Neural crest cell (in vitro differentiated cells): ENCODE results near the gene PLB1. TPM values are rescaled to one million over a fixed set of nuclear protein-coding genes. Genes with fewer than 3 reads are reported as not detected.

Experiments used
- DNase-seq: peaks from one replicate; pipeline ENCODE4 v3.0.0; 2021; ENCODE audit warnings: low read depth, mixed read lengths, low spot score
- H3K27ac Mint-ChIP-seq: one replicate; pipeline ENCODE4 v1.8.0; 2021; ENCODE audit warnings: mild to moderate bottlenecking, mixed read lengths; ENCODE audit not compliant: unreplicated experiment
- H3K27me3 Mint-ChIP-seq: 2 replicates; pipeline ENCODE4 v1.8.0; 2021; ENCODE audit warnings: low read depth, mild to moderate bottlenecking, mixed read lengths
- H3K36me3 Mint-ChIP-seq: 2 replicates; pipeline ENCODE4 v1.8.0; 2021; ENCODE audit warnings: low read depth, mild to moderate bottlenecking, mixed read lengths
- H3K4me1 Mint-ChIP-seq: 2 replicates; pipeline ENCODE4 v1.8.0; 2021; ENCODE audit warnings: mixed read lengths
- H3K4me3 Mint-ChIP-seq: one replicate; pipeline ENCODE4 v1.8.0; 2021; ENCODE audit warnings: mild to moderate bottlenecking, mixed read lengths
- H3K9me3 Mint-ChIP-seq: 2 replicates; pipeline ENCODE4 v1.8.0; 2021; ENCODE audit warnings: mixed read lengths
- total RNA-seq: library from RNA; stranded (reverse); gene quantifications from 2 replicates; pipeline ENCODE4 v1.2.1, GENCODE V29; 2021
- TF ChIP-seq, protein P1 (sequence below): fragments of 200-600 bp; sonication (generic); conservative IDR thresholded peaks from 2 replicates; pipeline ENCODE4 v1.5.0; 2021; ENCODE audit warnings: antibody characterized with exemption, mild to moderate bottlenecking

Gene PLB1
- total RNA-seq, 1 donor from 2014 or later = 0.16 TPM

DNA sequence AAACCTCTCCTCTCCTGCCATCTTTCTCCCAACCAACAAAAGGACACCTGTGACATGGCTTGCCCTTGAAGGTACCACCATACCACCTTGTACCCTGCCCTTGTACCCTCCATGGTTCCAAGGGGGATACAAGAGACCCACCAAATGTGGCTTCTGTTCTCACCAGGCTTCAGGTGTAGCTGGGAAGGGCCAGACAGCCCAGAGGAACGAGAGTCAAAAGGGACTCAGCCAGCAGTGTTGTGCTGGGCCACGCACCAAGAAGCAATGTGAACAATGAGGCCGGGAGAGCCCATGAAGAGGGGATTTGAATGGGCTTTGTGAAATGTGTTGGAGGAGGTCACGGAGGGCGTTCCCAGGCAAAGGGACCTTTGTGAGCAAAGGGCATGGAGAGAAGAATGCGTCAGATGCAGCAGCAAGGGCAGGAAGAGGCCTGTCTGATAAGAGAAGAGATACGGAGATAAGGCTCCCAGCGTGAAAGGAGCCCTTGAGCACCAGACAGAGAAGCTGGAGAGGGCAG lies 48.6 kb downstream of the PLB1 start:
- H3K27ac Mint-ChIP-seq = no peak overlapping the region
- TF ChIP-seq, protein P1, sequence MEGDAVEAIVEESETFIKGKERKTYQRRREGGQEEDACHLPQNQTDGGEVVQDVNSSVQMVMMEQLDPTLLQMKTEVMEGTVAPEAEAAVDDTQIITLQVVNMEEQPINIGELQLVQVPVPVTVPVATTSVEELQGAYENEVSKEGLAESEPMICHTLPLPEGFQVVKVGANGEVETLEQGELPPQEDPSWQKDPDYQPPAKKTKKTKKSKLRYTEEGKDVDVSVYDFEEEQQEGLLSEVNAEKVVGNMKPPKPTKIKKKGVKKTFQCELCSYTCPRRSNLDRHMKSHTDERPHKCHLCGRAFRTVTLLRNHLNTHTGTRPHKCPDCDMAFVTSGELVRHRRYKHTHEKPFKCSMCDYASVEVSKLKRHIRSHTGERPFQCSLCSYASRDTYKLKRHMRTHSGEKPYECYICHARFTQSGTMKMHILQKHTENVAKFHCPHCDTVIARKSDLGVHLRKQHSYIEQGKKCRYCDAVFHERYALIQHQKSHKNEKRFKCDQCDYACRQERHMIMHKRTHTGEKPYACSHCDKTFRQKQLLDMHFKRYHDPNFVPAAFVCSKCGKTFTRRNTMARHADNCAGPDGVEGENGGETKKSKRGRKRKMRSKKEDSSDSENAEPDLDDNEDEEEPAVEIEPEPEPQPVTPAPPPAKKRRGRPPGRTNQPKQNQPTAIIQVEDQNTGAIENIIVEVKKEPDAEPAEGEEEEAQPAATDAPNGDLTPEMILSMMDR = no peak
- peak; percentile 40 for DNase-seq
- H3K27me3 Mint-ChIP-seq = no peaks in the 10 kb centered on the region
- no peaks in the 10 kb centered on the region for H3K9me3 Mint-ChIP-seq
- H3K4me1 Mint-ChIP-seq = peaks cover 32% of the 10 kb centered on the region
- no peaks in the 10 kb centered on the region for H3K36me3 Mint-ChIP-seq
- H3K4me3 Mint-ChIP-seq = peak overlapping the region; percentile 1

DNA sequence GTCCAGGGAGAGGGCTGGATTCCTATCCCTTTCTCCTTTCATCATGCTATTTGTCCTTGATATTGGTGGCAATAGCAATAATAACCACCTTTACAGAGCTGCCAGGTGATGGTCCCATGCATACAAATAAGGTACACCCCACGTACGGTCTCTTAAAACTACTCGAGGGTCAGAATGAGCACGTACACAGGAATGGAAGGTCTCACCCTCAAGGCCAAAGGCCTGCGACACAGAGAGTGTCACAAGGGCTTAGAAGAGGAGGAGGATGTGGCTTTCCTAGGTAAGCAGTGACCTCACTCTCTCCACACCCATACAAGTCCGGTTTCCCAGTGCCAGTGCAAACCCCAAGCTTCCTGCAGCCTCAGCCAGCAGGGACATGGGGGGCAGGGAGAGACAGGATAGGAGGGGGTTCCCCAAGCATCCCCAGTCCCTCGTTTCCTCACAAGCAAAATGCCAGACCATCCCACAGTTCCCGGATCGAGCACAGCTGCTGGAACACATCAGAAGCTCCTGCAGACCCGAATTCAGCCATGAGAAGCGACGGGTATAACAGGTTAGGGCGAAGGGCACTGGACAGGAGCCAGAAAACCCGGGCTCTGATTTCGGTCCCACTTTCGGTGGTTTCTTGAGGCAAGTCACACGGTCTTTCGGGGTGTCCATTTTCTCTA lies 49.2 kb downstream of the PLB1 start:
- TF ChIP-seq, protein P1 = no peak
- no peak for DNase-seq
- no peaks in the 10 kb centered on the region for H3K36me3 Mint-ChIP-seq
- H3K4me1 Mint-ChIP-seq = peaks cover 32% of the 10 kb centered on the region
- no peak overlapping the region for H3K4me3 Mint-ChIP-seq
- H3K27me3 Mint-ChIP-seq = no peaks in the 10 kb centered on the region
- H3K27ac Mint-ChIP-seq = no peak overlapping the region
- no peaks in the 10 kb centered on the region for H3K9me3 Mint-ChIP-seq

DNA sequence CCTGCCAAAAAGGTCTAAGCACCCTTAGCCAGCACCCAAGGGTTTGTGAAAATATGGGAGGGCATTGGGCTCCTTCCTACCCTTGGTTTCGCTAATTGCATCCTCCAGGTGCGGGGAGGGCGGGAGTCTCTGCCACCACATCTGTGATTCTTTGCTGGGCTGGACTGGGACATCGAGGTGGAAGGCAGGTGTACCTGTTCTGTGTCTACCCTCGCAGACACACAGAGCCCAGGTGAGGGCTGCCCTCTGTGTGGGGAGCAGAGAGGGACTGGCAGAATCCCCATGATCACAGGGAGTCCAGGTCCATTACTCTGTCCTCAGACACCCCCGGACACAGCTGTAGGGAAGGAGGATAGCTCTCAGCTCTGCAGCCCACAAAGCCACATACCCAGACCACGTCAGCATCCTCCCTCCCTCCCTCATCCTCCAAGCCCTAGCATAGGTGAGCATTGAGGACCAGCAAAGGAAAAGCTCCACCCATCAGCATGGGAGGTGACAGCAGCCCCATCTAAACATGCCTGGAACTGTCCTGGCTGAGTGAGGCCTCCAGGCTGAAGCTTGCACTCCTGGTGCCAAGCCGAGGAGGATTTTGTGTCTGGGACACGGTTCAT lies 49.8 kb downstream of the PLB1 start:
- TF ChIP-seq, protein P1 = no peak
- Mint-ChIP-seq H3K9me3 (no peaks in the 10 kb centered on the region), H3K4me3 (no peak overlapping the region)

DNA sequence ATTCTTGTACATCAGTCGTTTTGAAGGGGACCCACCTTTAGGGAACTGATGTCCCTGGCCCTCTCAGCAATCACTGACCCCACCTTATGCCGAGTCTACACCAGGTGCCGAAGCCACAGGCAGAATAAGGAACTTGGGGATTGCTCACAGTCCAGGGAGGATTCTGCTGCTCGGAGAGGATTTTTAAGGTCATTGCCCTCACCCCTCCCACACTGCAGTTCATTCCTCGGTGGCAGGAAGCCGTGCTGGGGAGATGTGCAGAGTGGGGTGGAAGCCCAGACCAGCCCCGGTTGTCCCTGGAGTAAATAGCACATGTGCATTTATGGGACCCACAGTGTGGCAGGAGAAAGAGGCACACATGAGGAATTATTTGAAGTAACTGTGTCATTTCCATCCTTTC lies 50.4 kb downstream of the PLB1 start:
- Mint-ChIP-seq H3K36me3 (no peaks in the 10 kb centered on the region), H3K4me1 (peaks cover 32% of the 10 kb centered on the region), H3K27ac (no peak overlapping the region)

More for the DNA sequence above, 49.8 kb downstream of the PLB1 start:
- H3K36me3 Mint-ChIP-seq = no peaks in the 10 kb centered on the region
- H3K4me1 Mint-ChIP-seq = peaks cover 32% of the 10 kb centered on the region
- DNase-seq = no peak
- no peaks in the 10 kb centered on the region for H3K27me3 Mint-ChIP-seq
- no peak overlapping the region for H3K27ac Mint-ChIP-seq

DNA sequence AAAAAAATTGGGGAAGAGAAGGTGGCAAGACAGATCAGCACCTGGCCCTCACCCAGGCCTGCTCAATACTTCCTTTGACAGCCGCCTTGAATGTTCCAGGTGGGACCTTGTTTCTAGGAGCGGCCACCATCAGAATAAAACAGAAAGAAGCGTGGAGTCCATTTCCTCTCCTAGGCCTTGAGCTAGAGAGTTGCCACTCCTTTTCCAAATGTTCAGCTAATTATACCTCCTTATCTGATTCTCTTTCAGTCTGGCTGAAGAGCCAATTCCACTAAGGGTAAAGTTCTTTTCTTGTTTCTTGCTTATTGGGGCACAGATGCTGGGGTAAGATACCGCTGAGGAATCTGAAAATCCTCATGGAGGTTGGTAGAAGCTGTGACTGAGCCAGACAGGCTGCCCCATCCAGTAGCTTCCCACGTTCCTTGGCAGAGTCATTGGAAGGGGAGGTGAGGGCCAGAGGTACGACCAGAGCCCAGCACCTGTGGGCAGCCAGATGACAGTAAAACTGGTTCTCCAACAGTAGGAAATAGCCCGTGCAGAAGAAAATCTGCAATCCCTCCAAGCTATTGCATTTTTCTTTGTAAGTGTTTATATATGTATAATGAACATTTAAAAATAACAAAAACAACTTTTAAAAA lies 51.5 kb downstream of the PLB1 start:
- H3K4me1 Mint-ChIP-seq = peaks cover 32% of the 10 kb centered on the region
- H3K9me3 Mint-ChIP-seq = no peaks in the 10 kb centered on the region
- no peaks in the 10 kb centered on the region for H3K36me3 Mint-ChIP-seq
- H3K27me3 Mint-ChIP-seq = no peaks in the 10 kb centered on the region
- H3K4me3 Mint-ChIP-seq = no peak overlapping the region
- no peak overlapping the region for H3K27ac Mint-ChIP-seq
- DNase-seq = no peak
- TF ChIP-seq, protein P1 = no peak

More for the DNA sequence above, 50.4 kb downstream of the PLB1 start:
- no peak for DNase-seq
- Mint-ChIP-seq H3K9me3 (no peaks in the 10 kb centered on the region), H3K4me3 (no peak overlapping the region), H3K27me3 (no peaks in the 10 kb centered on the region)
- TF ChIP-seq, protein P1 = no peak
